HepG2 (cell line): ENCODE results near the gene S100A16. TPM values are rescaled to one million over a fixed set of nuclear protein-coding genes. Genes with fewer than 3 reads are reported as not detected.
A peak's percentile ranks its signal among the peaks of the same experiment; 100 is the strongest.

Experiments
- ATF7-NPFF ChIP-seq: sonication (generic); formaldehyde crosslinking; IDR thresholded peaks from 2 replicates; pipeline ENCODE4 v1.8.1; 2023; ENCODE audit warnings: mild to moderate bottlenecking, low read depth, missing genetic modification reagents, moderate library complexity
- CREB3 ChIP-seq: sonication (generic); formaldehyde crosslinking; IDR thresholded peaks from 2 replicates; pipeline ENCODE4 v1.5.0; 2020; ENCODE audit warnings: missing genetic modification reagents
- E2F1 ChIP-seq: sonication (generic); formaldehyde crosslinking; IDR thresholded peaks from 2 replicates; pipeline ENCODE4 v1.5.0; 2020; ENCODE audit warnings: missing genetic modification reagents
- ERF ChIP-seq: IDR thresholded peaks from 2 replicates; pipeline ENCODE4 v1.6.1; 2018; ENCODE audit warnings: missing biosample characterization, missing genetic modification reagents
- HBP1 ChIP-seq: IDR thresholded peaks from 2 replicates; pipeline ENCODE4 v1.6.1; 2016; ENCODE audit warnings: low read depth, control low read depth
- HMG20B ChIP-seq: conservative IDR thresholded peaks from 2 replicates; pipeline ENCODE4 v1.6.1; 2016; ENCODE audit warnings: missing genetic modification reagents, missing compliant biosample characterization
- HOXA5 ChIP-seq: sonication (generic); formaldehyde crosslinking; IDR thresholded peaks from 2 replicates; pipeline ENCODE4 v1.4.0; 2020; ENCODE audit warnings: missing genetic modification reagents
- MED8 ChIP-seq: sonication (generic); formaldehyde crosslinking; IDR thresholded peaks from 2 replicates; pipeline ENCODE4 v1.8.1; 2023; ENCODE audit warnings: mild to moderate bottlenecking, missing genetic modification reagents; ENCODE audit not compliant: insufficient replicate concordance
- MIXL1 ChIP-seq: IDR thresholded peaks from 2 replicates; pipeline ENCODE4 v1.6.1; 2016
- PCBP2 ChIP-seq: fragments of 200-400 bp; formaldehyde crosslinking; optimal IDR thresholded peaks from 2 replicates; pipeline ENCODE3; 2018; ENCODE audit warnings: low read length, low read depth; ENCODE audit not compliant: poor library complexity, severe bottlenecking
- PHF20 ChIP-seq: sonication (generic); formaldehyde crosslinking; IDR thresholded peaks from 2 replicates; pipeline ENCODE4 v1.5.0; 2020; ENCODE audit warnings: mild to moderate bottlenecking, missing genetic modification reagents
- RAD21 ChIP-seq: fragments of 450-650 bp; formaldehyde crosslinking; IDR thresholded peaks from 2 replicates; pipeline ENCODE4 v1.5.0; 2020; ENCODE audit warnings: mild to moderate bottlenecking
- SIN3B ChIP-seq: fragments of 150-350 bp; IDR thresholded peaks from 2 replicates; pipeline ENCODE4 v1.6.1; 2014; ENCODE audit warnings: low read length
- TARDBP ChIP-seq: sonication (generic); formaldehyde crosslinking; IDR thresholded peaks from 2 replicates; pipeline ENCODE4 v1.8.0; 2022; ENCODE audit warnings: mild to moderate bottlenecking, missing genetic modification reagents
- THAP7 ChIP-seq: sonication (generic); formaldehyde crosslinking; IDR thresholded peaks from 2 replicates; pipeline ENCODE4 v1.8.1; 2023; ENCODE audit warnings: mild to moderate bottlenecking, missing genetic modification reagents
- ZMYM3 ChIP-seq: sonication (generic); formaldehyde crosslinking; IDR thresholded peaks from 2 replicates; pipeline ENCODE4 v1.5.1; 2020; ENCODE audit warnings: mild to moderate bottlenecking, missing genetic modification reagents
- ZNF235 ChIP-seq: sonication (generic); formaldehyde crosslinking; IDR thresholded peaks from 2 replicates; pipeline ENCODE4 v1.8.1; 2023; ENCODE audit warnings: mild to moderate bottlenecking, missing genetic modification reagents, borderline replicate concordance
- ZNF260 ChIP-seq: sonication (generic); formaldehyde crosslinking; IDR thresholded peaks from 2 replicates; pipeline ENCODE4 v1.4.0; 2020; ENCODE audit warnings: missing genetic modification reagents, low read depth, mild to moderate bottlenecking, borderline replicate concordance
- ZNF501 ChIP-seq: sonication (generic); formaldehyde crosslinking; IDR thresholded peaks from 2 replicates; pipeline ENCODE4 v1.5.1; 2020; ENCODE audit warnings: mild to moderate bottlenecking, moderate library complexity, missing genetic modification reagents
- ZNF7 ChIP-seq: IDR thresholded peaks from 2 replicates; pipeline ENCODE4 v1.6.1; 2016; ENCODE audit warnings: missing biosample characterization, missing genetic modification reagents
- ZNF800 ChIP-seq: sonication (generic); formaldehyde crosslinking; IDR thresholded peaks from 2 replicates; pipeline ENCODE4 v1.4.0; 2020; ENCODE audit warnings: missing genetic modification reagents
- ZNF891 ChIP-seq: sonication (generic); formaldehyde crosslinking; IDR thresholded peaks from 2 replicates; pipeline ENCODE4 v1.5.0; 2020; ENCODE audit warnings: mild to moderate bottlenecking, missing genetic modification reagents
- polyA plus RNA-seq, 8 experiments: library from polyadenylated mRNA; depleted of rRNA in 3 of 8; stranded (reverse) in 7 of 8; unstranded in 1 of 8; fragments of >200 nt; fragmentation: Illumina TruSeq in 4 of 8; extraction: Trizol in 4 of 8; gene quantifications; 2 replicates each; pipeline versions ENCODE4 v1.2.1 to v1.2.3, GENCODE V29; 2011 to 2016; ENCODE audit warnings: low read depth in 4 of 8, missing spikeins in 1 of 8, mixed read lengths in 1 of 8; ENCODE audit not compliant: insufficient read depth in 1 of 8
- total RNA-seq, 5 experiments: library from RNA; depleted of rRNA; stranded (reverse); fragments of >200 nt; fragmentation: Illumina TruSeq; extraction: Trizol; gene quantifications; 2 replicates each; pipeline ENCODE4 v1.2.3, GENCODE V29; 2016; ENCODE audit warnings: low read depth in 1 of 5

The S100A16 gene
- total and polyA plus RNA-seq, 2 of the 13 experiments (the other 11 are each of a cell fraction or from before 2014, with no cell fraction given) = 46.0 to 195 TPM

- TF ChIP-seq ZNF800 = 0 out of 2 replicates have a peak, but pooled peaks have one; percentile 31
- no peak for TF ChIP-seq E2F1 (CRISPR knock-in tag)
- no peak for TF ChIP-seq HBP1 (CRISPR knock-in tag)
- TF ChIP-seq ZNF7 (CRISPR knock-in tag) = no peak
- TF ChIP-seq PCBP2 = no peak
- peak; percentile 29; the same call in 1 of the 2 replicates for TF ChIP-seq ERF (CRISPR knock-in tag)
- peak; percentile 58; the same call in 1 of the 2 replicates for TF ChIP-seq HOXA5
- TF ChIP-seq RAD21 (CRISPR knock-in tag) = peak; percentile 98
- TF ChIP-seq CREB3 = no peak
- TF ChIP-seq ZNF891 = peak; percentile 52; the same call in 1 of the 2 replicates
- 0 out of 2 replicates have a peak, but pooled peaks have one; percentile 33 for TF ChIP-seq MIXL1 (CRISPR knock-in tag)
- TF ChIP-seq ZNF501 (CRISPR knock-in tag) = 0 out of 2 replicates have a peak, but pooled peaks have one; percentile 41
- TF ChIP-seq ATF7-NPFF = no peak
- TF ChIP-seq MED8 = peak; percentile 44
- TF ChIP-seq TARDBP (CRISPR knock-in tag) = peak; percentile 76
- no peak for TF ChIP-seq ZNF260 (CRISPR knock-in tag)
- TF ChIP-seq SIN3B = no peak
- TF ChIP-seq PHF20 (CRISPR knock-in tag) = no peak
- TF ChIP-seq ZMYM3 (CRISPR knock-in tag) = no peak
- TF ChIP-seq HMG20B = 0 out of 2 replicates have a peak, but pooled peaks have one; percentile 23
- TF ChIP-seq THAP7 = no peak
- TF ChIP-seq ZNF235 (CRISPR knock-in tag) = 0 out of 2 replicates have a peak, but pooled peaks have one; percentile 59
These were observed 44.4 kb downstream of the S100A16 start (continued) for GRCh38 chr1:153568367-153569099.
